ENCODE measurements around the gene DNMT1.

DNMT1 gene

DNA sequence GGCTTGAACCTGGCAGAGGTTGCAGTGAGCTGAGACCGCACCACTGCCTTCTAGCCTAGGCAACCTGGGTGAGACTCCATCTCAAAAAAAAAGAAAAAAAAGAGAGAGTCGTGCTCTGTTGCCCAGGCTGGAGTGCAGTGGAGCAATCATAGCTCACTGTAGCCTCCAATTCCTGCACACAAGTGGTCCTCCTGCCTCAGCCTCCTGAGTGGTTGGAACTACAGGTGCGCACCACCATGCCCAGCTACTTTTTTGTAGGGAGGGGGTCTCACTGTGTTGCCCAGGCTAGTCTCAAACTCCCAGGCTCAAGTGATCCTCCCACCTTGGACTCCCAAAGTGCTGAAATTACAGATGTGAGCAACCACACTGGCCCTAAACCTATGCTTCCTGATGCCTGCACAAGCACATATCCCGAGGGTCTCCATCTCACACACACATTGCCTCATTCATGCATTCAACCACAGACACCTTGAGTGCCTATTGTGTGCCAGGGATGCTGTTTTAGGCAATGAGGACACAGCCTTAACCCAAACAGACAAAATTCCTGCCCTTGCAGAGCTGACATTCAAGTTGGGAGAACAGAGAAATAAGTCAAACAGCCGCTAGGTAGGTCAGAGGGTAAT is 94.5 kb downstream of the DNMT1 start:
- no peak for DNase-seq (ENCODE audit: extremely low read depth in 1 of 2, low read depth in 1 of 2)

DNA sequence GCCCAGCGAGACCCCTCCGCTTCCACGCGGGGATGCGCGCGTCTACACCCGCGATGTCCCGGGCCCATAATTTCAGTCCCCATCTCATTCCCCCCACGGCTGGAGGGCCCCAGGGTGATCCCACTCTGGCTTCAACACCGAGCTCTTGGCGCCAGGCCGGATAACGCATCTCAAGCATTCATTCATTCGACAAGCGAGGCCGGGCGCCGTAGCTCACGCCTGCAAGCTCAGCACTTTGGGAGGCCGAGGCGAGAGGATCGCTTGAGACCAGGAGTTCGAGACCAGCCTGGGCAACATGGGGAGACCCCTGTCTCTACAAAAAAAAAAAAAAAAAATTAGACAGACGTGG is 98.2 kb downstream of the DNMT1 start:
- DNase-seq (ENCODE audit: extremely low read depth in 1 of 2, low read depth in 1 of 2), result no peak

DNA sequence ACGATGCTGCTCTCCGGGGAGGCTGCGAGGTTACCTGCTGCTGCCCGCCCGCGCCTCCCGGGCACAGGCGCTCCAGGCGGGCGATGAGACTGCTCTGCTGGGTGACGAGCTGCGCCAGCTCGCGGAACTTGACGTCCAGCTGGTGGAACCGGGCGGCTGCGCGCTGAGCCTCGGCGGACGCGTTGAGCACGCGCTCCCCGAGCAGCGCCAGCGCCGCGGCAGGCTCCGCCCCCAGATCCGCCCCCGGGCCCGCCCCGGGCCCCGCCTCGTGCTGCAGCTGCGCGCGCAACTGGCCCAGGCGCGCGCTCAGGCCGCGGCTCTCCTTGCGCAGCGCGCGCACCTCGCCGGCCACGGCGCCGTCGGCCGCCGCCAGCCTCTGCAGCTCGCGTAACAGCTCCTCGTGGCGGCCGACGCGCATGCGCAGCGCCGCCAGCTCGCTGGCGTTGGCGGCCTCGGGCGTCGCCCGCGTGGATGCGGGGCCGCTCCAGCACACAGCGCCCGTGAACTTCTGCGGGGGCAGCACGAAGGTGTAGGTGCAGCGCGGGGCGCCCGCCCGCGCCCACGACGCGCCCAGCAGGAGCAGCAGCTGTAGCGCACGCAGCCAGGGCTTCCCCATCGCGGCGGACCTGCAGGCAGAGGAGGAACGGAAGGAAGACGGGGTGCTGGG is 98.7 kb downstream of the DNMT1 start:
- peak; percentile 69 to 85 for DNase-seq (ENCODE audit: extremely low read depth in 1 of 2, low read depth in 1 of 2)

DNA sequence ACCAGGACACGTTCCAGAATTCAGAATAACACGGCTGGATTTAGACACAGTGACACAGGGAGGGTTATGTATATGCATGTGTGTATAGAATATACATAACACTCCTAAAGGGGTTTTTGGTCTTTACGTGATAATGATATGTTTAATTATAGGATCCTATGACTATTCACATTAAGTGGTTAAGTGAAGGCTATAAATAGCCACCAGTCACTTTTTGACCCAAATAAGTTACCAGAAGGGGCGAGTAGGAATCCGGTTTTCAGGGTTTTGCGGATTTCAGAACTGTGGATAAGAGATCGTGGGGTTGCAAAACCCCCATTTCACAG is 99.2 kb downstream of the DNMT1 start:
- DNase-seq (ENCODE audit: extremely low read depth in 1 of 2, low read depth in 1 of 2), result no peak

DNA sequence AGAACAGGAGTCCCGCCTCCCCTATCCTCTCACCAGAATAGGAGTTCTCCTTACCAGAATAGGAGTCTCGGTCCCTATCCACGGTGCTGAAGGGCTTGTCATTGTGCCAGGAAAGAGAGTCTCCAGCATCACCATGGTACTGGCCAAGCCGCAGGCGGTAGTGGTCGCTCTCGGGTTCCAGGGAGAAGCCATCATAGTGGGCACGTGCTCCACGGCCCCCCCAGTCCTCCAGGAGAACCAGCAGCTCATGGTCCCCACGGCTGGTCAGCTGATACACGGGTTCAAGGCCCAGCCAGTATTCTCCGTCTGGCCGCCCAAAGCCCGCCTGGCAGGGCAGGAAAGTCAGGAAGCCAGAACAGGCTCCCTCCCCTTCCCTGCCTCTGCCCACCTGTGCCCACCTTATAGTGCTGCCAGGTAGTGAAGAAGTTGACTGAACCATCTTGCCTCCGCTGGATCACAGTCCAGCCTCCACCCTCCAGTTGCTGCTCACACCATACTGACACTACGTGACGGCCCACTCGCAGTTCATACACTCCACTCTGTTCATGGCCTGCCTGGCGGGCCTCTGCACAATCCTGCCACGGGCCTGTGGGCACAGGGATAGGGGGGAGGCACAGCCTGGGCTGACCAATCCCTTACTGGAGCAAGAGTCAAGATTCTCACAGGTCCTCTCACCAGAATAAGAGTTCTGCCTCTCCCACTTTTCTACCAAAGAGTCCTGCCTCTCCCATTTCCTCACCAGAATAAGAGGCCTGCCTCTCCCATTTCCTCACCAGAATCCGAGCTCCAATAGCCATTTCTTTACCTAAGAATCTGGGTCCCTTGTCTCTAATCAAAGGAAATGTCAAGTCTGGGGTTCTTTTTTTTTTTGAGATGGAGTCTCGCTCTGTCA is 101.2 kb downstream of the DNMT1 start:
- no peak for DNase-seq (ENCODE audit: extremely low read depth in 1 of 2, low read depth in 1 of 2)

DNA sequence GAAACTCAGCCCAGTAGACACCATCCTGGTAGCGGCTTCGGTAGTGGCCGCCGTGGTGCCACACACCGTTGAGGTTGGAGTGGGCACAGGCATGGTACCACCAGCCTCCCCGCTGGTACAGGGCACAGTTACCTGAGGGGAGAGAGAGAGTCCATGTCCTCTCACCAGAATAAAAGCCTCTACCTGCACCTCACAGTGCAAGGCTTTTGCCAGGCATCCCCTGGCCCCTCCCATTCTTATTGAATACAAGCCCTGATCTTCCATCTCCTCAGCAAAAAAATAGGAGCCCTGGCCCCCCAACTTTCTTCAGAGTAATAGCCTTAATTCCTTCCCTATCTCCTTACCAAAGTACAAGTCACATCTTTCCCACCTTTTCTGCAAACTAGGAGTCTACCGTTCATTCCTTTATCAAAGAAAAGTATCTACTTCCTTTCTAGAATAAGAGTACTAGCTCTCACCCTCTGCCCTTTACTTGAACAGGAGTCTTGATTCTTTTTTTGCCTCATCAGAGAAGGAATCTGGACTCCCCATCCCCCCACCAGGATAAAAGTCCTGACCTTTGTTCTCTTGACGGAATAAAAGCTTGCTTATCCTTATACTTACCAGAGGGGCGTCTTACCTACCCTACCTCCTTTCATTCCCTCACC is 102.0 kb downstream of the DNMT1 start:
- no peak for DNase-seq (ENCODE audit: extremely low read depth in 1 of 2, low read depth in 1 of 2)

DNA sequence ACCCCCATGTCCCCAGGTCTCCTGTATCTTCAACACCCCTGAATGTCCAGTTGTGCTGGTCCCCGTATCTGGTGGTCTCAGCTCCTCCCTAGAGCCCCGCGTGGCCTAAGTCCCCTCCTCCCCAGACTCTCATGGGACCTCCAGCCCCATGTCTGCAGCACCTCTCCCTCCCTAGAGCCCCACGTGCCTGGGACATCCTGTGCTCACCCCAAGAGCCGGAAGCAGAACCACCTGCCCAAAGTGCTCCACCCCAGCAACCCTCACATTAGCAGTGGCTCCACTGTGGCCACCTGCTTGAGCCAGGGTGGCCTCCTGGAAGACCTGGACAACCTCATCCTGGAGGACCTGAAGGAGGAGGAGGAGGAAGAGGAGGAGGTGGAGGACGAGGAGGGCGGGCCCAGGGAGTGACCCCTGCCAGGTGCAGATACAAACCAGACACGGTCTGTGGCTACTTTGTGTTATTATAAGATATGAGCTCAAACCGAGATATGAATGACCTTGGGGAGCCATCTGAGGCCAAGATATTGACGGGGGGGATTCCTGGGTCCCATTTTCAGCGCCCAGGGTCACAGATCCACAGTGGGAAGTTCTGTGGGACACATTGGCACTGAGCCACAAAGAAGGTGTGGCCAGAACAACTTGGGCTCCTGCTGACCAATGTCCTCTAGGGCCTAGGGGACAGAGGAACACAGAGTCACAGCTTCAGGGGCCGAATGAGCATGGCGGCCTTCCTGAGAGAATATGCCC is 102.7 kb downstream of the DNMT1 start:
- no peak for DNase-seq (ENCODE audit: extremely low read depth in 1 of 2, low read depth in 1 of 2)

DNA sequence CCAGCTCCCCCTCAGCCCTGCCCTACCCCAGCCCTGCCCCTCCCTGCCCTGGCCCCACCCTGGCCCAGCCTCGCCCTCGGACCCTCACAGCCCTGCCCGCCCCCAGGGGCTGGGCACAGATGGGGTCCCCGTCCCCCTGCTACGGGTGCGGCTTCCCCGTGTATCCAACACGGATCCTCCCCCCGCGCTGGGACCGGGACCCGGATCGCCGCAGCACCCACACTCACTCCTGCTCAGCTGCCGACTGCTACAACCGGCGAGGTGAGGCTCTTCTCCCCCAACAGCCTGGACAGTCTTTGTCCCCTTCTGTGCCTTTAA is 103.4 kb downstream of the DNMT1 start:
- DNase-seq (ENCODE audit: extremely low read depth in 1 of 2, low read depth in 1 of 2), result no peak

DNA sequence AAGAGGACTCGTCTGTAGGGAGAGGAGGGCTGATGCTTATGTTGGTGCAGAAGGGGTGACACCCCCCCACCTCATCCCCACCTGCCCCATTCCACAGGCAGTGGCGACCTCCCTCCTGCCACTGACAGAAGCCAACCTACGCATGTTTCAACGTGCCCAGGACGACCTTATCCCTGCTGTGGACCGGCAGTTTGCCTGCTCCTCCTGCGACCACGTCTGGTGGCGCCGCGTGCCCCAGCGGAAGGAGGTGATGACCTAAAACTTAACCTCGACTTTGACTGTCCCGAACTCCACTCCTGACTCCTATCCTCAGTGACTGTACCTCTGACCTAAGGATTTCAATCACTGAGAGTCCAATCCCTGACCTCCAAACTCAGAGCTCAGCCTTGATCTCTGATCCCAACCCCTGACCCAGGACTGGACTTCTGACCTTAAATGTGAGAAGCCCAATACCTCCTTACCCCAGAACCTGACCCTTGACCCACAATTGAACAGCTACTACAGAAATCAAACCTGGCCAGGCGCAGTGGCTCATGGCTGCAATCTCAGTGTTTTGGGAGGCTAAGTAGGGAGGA is 104.9 kb downstream of the DNMT1 start:
- no peak for DNase-seq (ENCODE audit: extremely low read depth in 1 of 2, low read depth in 1 of 2)

DNA sequence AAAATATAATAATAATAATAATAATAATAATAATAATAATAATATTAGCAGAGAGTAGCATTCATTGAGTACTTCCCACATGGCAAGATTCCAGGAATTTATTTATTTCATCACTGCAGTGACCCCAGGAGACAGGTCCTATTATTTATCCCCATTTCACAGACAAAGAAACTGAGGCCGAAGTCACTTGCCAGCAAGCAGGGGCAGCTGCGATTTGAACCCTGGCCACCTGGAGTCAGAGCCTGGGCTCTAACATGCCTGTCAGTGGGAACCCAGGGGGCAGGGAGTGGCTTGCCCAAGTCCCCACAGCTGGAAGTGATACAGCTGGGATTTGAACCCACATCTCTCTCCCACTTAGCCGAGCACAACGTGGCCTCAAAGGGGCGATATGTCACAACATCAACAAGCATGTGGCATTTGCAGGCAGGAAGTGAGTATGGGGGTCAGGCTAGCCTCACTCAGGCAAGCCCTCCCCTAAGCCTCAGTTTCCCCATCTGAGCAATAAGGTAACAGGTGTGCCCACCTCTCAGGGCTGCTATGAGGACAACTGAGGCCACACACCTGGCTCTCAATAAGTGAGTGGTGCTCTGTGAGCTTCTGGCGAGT is 105.7 kb downstream of the DNMT1 start:
- DNase-seq (ENCODE audit: extremely low read depth in 1 of 2, low read depth in 1 of 2), result no peak

DNA sequence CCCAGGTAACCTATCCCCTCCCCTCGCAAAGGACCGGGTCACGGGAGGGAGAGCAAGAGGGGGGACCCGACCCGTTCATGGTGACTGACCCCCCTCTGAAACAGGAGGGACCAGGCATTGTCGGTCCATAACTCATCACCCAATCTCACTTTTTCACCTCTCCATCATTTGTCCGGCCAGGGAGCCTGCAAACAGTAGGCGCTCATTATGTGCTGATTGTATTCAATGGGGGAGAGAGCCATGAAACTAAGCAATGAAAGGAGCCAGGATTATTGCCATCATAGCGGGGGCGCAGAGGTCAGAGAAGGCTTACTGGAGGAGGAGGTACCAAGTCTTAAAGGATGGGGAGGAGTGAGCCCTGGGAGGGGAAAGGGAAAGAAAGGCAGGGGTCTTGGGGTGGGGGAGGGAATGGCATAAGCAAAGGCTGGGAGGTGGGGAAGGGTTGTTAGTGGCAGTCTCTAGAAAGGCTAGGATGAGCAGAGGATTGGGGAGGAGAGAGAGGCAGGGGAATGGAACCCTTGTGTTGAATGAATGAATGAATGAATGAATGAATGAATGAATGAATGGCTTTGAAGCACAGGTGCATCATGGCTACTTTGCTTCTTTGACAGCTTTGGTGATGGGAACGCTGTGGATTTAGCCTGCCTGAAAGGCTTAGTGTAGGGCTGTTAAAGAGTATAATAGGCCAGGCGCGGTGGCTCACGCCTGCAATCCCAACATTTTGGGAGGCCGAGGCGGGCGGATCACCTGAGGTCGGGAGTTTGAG is 107.3 kb downstream of the DNMT1 start:
- no peak for DNase-seq (ENCODE audit: extremely low read depth in 1 of 2, low read depth in 1 of 2)

DNA sequence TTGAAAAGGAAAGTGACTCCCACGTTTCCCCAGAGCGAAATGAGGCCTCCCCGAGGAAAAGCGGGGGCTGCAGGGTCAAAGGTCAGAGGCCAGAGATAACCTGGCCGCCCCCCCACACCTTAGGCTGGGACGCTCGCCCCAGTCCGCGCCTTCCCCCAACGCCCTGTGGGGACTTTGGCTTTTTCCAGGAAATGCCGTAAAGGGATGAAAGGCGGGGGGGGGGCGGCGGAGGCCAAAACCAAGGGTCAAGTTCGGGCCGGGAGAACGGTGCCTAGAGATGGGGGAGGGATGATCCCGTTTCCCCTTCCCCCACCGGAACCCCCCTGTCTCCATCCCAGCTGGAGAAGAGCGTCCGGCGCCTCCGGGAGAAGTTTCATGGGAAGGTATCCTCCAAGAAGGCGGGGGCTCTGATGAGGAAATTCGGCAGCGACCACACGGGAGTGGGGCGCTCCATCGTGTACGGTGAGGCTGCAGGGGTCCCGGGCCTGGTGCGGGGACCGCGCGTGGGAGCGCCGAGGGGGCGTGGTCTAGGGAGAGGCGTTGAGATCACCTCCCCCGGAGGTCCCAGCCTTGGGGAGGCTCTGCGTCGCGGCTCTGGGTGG is 108.1 kb downstream of the DNMT1 start:
- no peak for DNase-seq (ENCODE audit: extremely low read depth in 1 of 2, low read depth in 1 of 2)

DNA sequence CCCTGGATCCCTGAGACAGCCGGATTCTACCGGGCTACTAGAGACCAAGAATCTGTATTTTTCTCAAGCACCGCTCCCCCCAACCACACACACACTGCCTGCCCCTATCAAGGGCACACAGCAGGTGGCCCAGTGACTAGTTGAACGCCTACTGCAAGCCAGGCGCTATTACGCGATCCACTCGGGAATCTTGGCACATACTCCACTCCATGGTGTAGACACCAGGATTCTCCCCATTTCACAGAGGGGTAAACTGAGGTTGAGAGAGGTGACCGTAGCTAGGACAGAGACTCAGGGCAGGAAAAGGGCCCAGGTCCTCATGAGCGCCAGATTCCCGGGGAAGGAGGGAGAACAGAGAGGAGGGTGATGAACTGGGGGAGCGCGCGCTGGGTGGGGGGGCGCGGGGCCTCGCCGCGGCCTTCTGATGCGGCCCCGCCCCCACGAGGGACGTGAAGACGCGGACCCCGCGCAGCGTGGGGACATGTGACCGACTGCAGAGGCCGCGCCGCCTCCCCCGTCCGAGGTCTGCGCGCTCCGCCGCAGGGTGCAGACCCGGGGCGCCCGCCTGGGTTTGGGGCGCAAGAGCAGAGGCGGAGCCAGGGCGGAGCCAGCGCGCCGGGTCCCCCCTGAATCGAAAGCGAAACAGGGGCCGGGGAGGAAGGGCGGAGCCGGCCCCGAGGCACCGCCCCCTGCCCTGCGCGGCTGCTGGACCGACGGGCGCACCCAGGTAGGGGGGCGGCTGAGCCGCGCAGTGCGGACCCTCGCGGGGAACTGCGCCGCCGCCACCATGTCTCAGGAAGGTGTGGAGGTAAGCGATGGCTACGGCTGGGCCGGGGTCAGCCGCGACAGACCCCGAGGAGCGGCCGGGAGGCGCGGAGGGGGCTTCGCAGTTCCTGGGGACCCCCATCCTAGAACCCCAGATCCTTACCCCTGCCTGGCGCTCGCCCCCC is 108.8 kb downstream of the DNMT1 start, which contains the start of gene SHFL:
TSS of gene SHFL (plus strand) at position 677 of the 950 bp plus-strand sequence. CDS start at position 788, 111 bp downstream.
- DNase-seq (ENCODE audit: extremely low read depth in 1 of 2, low read depth in 1 of 2), result peak; percentile 59 to 65

DNA sequence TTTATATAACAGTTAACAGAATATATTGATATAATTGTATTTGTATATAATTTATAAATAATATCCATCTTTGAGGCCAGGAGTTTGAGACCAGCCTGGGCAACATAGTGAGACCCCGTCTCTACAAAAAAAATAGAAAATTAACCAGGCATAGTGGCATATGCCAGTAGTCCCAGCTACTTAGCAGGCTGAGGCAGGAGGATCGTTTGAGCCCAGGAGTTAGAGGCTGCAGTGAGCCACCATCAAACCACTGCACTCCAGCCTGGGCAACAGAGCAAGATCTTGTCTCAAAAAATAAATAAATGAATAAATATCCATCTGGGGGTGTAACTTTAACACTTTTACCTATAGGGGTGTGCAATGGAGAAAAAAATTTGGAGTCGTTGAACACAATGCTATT is 110.0 kb downstream of the DNMT1 start:
- no peak for DNase-seq (ENCODE audit: extremely low read depth in 1 of 2, low read depth in 1 of 2)

DNA sequence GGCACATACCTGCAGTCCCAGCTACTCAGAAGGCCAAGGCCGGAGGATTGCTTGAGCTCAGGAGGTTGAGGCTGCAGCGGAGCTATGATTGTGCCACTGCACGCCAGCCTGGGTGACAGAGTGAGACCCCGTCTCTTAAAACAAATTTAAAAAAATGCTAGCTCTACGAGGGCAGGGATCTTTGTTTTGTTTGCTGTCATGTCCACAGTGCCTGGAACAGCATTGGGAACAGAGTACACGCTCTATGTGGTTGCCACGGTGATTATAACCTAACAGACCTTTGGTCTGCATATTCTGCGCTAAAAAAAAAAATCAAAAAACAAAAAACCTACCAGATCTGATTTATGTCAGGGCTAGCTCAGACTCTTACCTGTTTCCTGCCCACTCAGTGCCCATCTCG is 110.8 kb downstream of the DNMT1 start:
- DNase-seq (ENCODE audit: extremely low read depth in 1 of 2, low read depth in 1 of 2), result no peak
